Measurements from ENCODE around the gene RSBN1. TPM values are rescaled to one million over a fixed set of nuclear protein-coding genes. Genes with fewer than 3 reads are reported as not detected.
"Not testable (repeated sequence)": the region's sequence is repeated elsewhere in the genome, so short reads cannot be mapped to it uniquely, and the experiment has no call there.

Gene RSBN1
- total RNA-seq, 4 donors from 2014 or later, result 18.2 to 37.6 (median 24.5) TPM

DNA sequence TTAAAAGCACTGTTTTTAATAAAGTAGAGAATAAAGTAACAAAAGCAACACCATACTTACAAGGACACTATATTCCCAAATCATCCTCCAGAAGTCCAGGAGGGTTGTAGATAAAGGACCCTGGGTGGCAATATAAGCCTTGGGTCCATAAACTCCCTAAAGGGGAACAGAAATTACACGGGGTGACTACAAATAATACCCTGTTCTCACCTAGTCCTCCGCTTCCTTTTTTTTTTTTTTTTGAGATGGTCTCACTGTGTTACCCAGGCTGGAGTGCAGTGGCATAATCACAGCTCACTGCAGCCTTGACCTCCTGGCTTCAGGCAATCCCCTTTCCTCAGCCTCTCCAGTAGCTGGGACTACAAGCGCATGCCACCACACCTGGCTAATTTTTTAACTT, 46.1 kb upstream of the RSBN1 start:
- no peak overlapping the region for H3K4me3 ChIP-seq (ENCODE audit: low read depth, poor library complexity, severe bottlenecking)
- intact Hi-C loops (cut with DNase I; ENCODE audit: low total_unique reads), result no loop called here
- TF ChIP-seq POLR2A (IDR thresholded peaks at IDR 0.05), result no peak
- TF ChIP-seq, protein P1, sequence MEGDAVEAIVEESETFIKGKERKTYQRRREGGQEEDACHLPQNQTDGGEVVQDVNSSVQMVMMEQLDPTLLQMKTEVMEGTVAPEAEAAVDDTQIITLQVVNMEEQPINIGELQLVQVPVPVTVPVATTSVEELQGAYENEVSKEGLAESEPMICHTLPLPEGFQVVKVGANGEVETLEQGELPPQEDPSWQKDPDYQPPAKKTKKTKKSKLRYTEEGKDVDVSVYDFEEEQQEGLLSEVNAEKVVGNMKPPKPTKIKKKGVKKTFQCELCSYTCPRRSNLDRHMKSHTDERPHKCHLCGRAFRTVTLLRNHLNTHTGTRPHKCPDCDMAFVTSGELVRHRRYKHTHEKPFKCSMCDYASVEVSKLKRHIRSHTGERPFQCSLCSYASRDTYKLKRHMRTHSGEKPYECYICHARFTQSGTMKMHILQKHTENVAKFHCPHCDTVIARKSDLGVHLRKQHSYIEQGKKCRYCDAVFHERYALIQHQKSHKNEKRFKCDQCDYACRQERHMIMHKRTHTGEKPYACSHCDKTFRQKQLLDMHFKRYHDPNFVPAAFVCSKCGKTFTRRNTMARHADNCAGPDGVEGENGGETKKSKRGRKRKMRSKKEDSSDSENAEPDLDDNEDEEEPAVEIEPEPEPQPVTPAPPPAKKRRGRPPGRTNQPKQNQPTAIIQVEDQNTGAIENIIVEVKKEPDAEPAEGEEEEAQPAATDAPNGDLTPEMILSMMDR (IDR thresholded peaks at IDR 0.05), result no peak
- WGBS, 2 donors, result 84 to 92% methylated on average over 3 of the region's 3 CpGs
- DNase-seq (ENCODE audit: low spot score in 2 of 2), result no peak

DNA sequence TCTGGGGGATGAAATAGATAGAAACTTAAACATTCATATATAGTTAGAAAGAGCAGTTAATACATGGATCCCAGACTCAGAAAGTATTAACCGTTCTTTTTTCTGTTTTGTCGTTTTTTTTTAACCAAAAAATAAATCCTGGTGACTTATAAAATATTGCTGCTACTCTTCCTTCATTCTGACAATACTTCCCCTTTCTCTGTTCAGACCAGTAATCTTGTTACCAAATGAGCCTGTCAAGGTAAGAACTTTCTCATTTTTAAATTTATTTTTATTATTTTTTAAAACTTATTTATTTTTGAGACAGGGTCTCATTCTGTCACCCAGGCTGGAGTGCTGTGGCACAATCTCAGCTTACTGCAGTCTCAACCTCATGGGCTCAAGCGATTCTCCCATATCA, 45.5 kb upstream of the RSBN1 start:
- 78 to 82% methylated on average over 3 of the region's 3 CpGs for WGBS, 2 donors
- intact Hi-C loops (cut with DNase I; ENCODE audit: low total_unique reads), result loop anchor here (1.0 kb wide), 1 partner anchor 17 kb away; no protein-coding TSS in a partner anchor

GRCh38 chr1:113856401-113856790, 44.1 kb upstream of the RSBN1 start:
- WGBS, 2 donors, result 82 to 87% methylated on average over 2 of the region's 2 CpGs
- intact Hi-C loops (cut with DNase I; ENCODE audit: low total_unique reads), result no loop called here

More for the DNA sequence above, 45.5 kb upstream of the RSBN1 start:
- H3K4me3 ChIP-seq (ENCODE audit: low read depth, poor library complexity, severe bottlenecking), result no peak overlapping the region
- TF ChIP-seq, protein P1 (IDR thresholded peaks at IDR 0.05), result no peak
- no peak for TF ChIP-seq POLR2A (IDR thresholded peaks at IDR 0.05)
- DNase-seq (ENCODE audit: low spot score in 2 of 2), result no peak

DNA sequence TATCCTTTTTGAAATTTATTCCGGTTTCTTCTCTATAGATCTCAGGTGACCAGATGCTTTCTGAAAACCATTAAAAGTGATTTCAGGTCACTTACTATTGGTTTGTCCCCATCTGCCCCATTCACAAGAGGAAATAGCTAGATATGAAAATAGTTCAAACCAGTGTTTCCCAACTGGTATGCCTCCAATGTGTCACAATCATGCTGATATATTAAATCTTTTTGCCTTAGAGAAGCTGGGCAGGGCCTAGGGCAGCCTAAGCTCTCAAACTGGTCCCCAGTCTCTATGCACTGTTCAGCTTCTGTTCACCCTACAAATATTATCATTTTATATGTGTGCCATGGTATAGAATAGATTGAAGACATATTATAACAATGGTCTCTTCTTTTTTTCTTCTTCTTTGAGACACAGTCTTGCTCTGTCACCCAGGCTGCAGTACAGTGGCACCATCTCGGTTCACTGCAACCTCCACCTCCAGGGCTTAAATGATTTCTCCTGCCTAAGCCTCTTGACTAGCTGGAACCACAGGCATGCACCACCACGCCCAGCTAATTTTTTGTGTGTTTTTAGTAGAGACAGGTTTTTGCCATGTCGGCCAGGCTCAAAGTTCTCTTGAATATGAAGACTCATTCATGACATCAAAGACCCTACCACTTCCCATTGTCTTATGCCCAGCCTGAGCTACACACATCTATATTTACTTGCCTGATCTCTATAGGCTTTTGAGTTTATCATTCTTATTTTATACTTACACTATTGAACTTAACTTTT, 43.5 kb upstream of the RSBN1 start:
- no peak for DNase-seq (ENCODE audit: low spot score in 2 of 2)
- TF ChIP-seq, protein P1 (IDR thresholded peaks at IDR 0.05), result no peak
- no peak for TF ChIP-seq POLR2A (IDR thresholded peaks at IDR 0.05)
- intact Hi-C loops (cut with DNase I; ENCODE audit: low total_unique reads), result no loop called here
- WGBS, 2 donors, result 75 to 78% methylated on average over 4 of the region's 4 CpGs
- H3K4me3 ChIP-seq (ENCODE audit: low read depth, poor library complexity, severe bottlenecking), result no peak overlapping the region

More at GRCh38 chr1:113856401-113856790, 44.1 kb upstream of the RSBN1 start:
- no peak overlapping the region for H3K4me3 ChIP-seq (ENCODE audit: low read depth, poor library complexity, severe bottlenecking)
- TF ChIP-seq, protein P1 (IDR thresholded peaks at IDR 0.05), result no peak
- no peak for TF ChIP-seq POLR2A (IDR thresholded peaks at IDR 0.05)
- DNase-seq (ENCODE audit: low spot score in 2 of 2), result no peak

DNA sequence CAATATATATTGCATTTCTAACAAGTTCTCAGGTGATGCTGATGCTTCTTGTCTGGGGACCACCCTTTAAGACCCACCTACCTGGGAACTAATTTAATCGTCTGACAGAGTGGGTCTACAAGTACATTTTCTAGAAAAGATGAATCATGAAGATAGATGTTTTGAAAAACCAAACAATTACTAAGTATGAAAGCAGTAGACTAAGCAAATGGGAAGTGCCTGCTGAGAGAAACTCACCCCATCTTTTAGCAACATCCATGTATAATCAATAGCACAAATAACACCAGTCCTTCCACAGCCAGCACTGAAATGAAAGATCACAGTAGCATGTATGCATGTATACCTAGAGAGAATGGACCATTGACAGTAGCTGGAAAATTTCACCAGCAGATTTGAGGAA, 42.0 kb upstream of the RSBN1 start:
- TF ChIP-seq, protein P1 (IDR thresholded peaks at IDR 0.05), result no peak
- no peak for TF ChIP-seq POLR2A (IDR thresholded peaks at IDR 0.05)
- H3K4me3 ChIP-seq (ENCODE audit: low read depth, poor library complexity, severe bottlenecking), result no peak overlapping the region
- WGBS, 2 donors, result 85 to 100% methylated on average over 1 of the region's 1 CpG
- intact Hi-C loops (cut with DNase I; ENCODE audit: low total_unique reads), result no loop called here
- no peak for DNase-seq (ENCODE audit: low spot score in 2 of 2)

GRCh38 chr1:113852694-113853093, 40.4 kb upstream of the RSBN1 start:
- 66 to 70% methylated on average over 6 of the region's 6 CpGs for WGBS, 2 donors
- DNase-seq (ENCODE audit: low spot score in 2 of 2); H3K4me3 ChIP-seq (ENCODE audit: low read depth, poor library complexity, severe bottlenecking); intact Hi-C loops (cut with DNase I; ENCODE audit: low total_unique reads): not testable (repeated sequence)

Measured in lower leg skin (tissue), 4 donors.